A673 (cell line): ENCODE results near the gene ZNF664. TPM values are rescaled to one million over a fixed set of nuclear protein-coding genes. Genes with fewer than 3 reads are reported as not detected.

Experiments used
- BruUV-seq: library from RNA; stranded (reverse); fragments of 400-500 nt; replicated peaks from 2 replicates; lab custom pipeline; 2021; lab: Mats Ljungman, UMichigan
- CTCF ChIA-PET: fragments of 300-600 bp; sonication (Branson Sonifier 250); formaldehyde crosslinking; loops from one replicate; lab custom pipeline; 2022; ENCODE audit warnings: antibody characterized with exemption; lab: Charles Lee
- POLR2A ChIA-PET: fragments of 300-600 bp; sonication (Branson Sonifier 250); formaldehyde crosslinking; loops from one replicate; lab custom pipeline; 2022; ENCODE audit warnings: antibody characterized with exemption; ENCODE audit not compliant: low non-redundant PET; lab: Charles Lee
- DNase-seq: peaks from one replicate; pipeline ENCODE4 v3.0.0-alpha.2; 2015; ENCODE audit warnings: low spot score
- H3K27ac ChIP-seq: fragments of 200-600 bp; sonication (generic); 2 replicates; pipeline ENCODE4 v1.5.1; 2016; ENCODE audit warnings: mixed run types, low read depth, mild to moderate bottlenecking, mixed read lengths, antibody characterized with exemption, low read length; ENCODE audit not compliant: poor library complexity, severe bottlenecking
- H3K27me3 ChIP-seq: fragments of 200-600 bp; sonication (generic); replicated peaks from 2 replicates; pipeline ENCODE4 v1.6.1; 2017; ENCODE audit warnings: mixed run types, low read depth, mild to moderate bottlenecking, mixed read lengths, antibody characterized with exemption, low read length; ENCODE audit not compliant: insufficient read depth, poor library complexity
- H3K36me3 ChIP-seq: fragments of 200-600 bp; sonication (generic); 2 replicates; pipeline ENCODE4 v1.6.1; 2016; ENCODE audit warnings: mixed run types, mild to moderate bottlenecking, mixed read lengths, antibody characterized with exemption, low read length; ENCODE audit not compliant: insufficient read depth, poor library complexity, severe bottlenecking
- H3K4me1 ChIP-seq: fragments of 200-600 bp; sonication (generic); 2 replicates; pipeline ENCODE4 v1.6.1; 2017; ENCODE audit warnings: mixed run types, mild to moderate bottlenecking, mixed read lengths, antibody characterized with exemption, low read length; ENCODE audit not compliant: insufficient read depth, poor library complexity, severe bottlenecking
- H3K4me3 ChIP-seq: fragments of 200-600 bp; sonication (generic); 2 replicates; pipeline ENCODE4 v1.5.1; 2016; ENCODE audit warnings: low read depth, mixed run types, mild to moderate bottlenecking, mixed read lengths, low read length; ENCODE audit not compliant: poor library complexity, severe bottlenecking
- H3K9me3 ChIP-seq: fragments of 200-600 bp; sonication (generic); 2 replicates; pipeline ENCODE4 v1.6.1; 2016; ENCODE audit warnings: mixed run types, low read depth, mild to moderate bottlenecking, mixed read lengths, antibody characterized with exemption, low read length; ENCODE audit not compliant: poor library complexity, severe bottlenecking
- CTCF ChIP-seq: fragments of 300-800, 200-600 bp; sonication (generic); conservative IDR thresholded peaks from 2 replicates; pipeline ENCODE4 v1.5.1; 2017; ENCODE audit warnings: low read depth, mild to moderate bottlenecking, antibody characterized with exemption, low read length, moderate library complexity, mixed read lengths
- EZH2 ChIP-seq: fragments of 200-600 bp; sonication (generic); IDR thresholded peaks from 2 replicates; pipeline ENCODE4 v1.6.1; 2017; ENCODE audit warnings: borderline replicate concordance, low read depth, mild to moderate bottlenecking, mixed read lengths, antibody characterized with exemption, low read length; ENCODE audit not compliant: poor library complexity, severe bottlenecking
- intact Hi-C: fragments of 100-400 bp; cut with micrococcal nuclease; formaldehyde crosslinking; loops from one replicate; pipeline ENCODE4 v1.10.0; 2022; ENCODE audit not compliant: unreplicated experiment
- total RNA-seq: library from RNA; stranded (reverse); gene quantifications from 2 replicates; pipeline ENCODE4 v1.2.3, GENCODE V29; 2021

The ZNF664 gene
- total RNA-seq, 1 experiment from 2014 or later, result 135 TPM

DNA sequence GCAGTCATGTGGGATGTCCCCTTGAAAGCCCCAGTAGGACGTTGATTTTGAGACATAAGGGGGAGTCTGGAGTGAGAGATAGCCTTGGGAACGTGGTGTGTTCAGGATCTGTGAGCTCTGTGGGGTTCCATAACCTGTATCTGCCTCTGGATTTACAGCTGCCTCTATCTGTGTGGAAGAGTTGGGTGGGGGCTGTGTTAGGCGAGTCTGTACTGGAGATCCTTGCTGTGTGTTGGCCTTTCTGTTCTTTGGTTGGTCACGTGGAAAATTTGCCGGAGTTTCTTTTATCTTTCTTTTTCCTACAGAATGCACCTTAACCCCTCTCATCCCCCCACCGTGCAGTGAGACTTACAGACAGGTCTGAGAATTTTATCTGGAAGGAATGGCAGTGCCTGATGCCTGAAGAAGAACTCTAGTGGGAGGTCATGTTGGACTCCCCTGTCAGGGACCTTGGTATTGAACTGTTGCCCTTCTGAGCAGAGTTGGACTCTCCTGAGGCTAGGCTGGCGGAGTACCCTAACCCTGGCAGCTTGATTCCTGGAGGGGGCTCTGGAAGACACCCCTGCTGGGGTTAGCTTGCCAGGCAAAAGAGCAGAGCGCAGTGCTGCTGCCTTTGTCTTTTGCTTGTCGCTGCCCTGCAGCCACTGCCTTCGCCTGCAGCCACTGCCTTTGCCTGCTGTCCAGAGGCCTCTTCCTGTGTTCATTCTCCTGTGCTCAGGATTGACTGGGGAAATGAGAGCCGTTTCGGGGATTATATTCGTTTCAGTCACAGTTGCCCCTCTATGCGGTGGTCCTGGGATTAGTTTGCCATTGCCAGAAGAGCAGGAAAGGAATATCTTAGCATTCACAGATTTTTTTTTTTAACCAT is 34.1 kb downstream of the ZNF664 start:
- Histone ChIP-seq H3K9me3 (no peaks in the 10 kb centered on the region), H3K36me3 (peaks cover 27% of the 10 kb centered on the region), H3K4me1 (no peaks in the 10 kb centered on the region), H3K27ac (no peak overlapping the region), H3K4me3 (no peak overlapping the region), H3K27me3 (no peaks in the 10 kb centered on the region)
- TF ChIP-seq EZH2 (no peak), CTCF (no peak)
- no TSS peak for BruUV-seq
- no peak for DNase-seq
- POLR2A ChIA-PET, result no interaction called here
- intact Hi-C loops, result no loop called here
- CTCF ChIA-PET, result no interaction called here

- Histone ChIP-seq H3K36me3 (peaks cover 36% of the 10 kb centered on the region), H3K4me1 (no peaks in the 10 kb centered on the region), H3K4me3 (no peak overlapping the region), H3K27ac (no peak overlapping the region), H3K27me3 (no peaks in the 10 kb centered on the region), H3K9me3 (no peaks in the 10 kb centered on the region)
- no TSS peak for BruUV-seq
- TF ChIP-seq CTCF, result no peak
- TF ChIP-seq EZH2, result no peak
- CTCF ChIA-PET, result interaction anchor here (0.6 kb wide), 1 partner anchor 46 kb away, joined by 3 read pairs; no protein-coding TSS in a partner anchor
- no peak for DNase-seq
- POLR2A ChIA-PET, result no interaction called here
- intact Hi-C loops, result no loop called here
Measured at GRCh38 chr12:124007826-124008570, 35.0 kb downstream of the ZNF664 start.

DNA sequence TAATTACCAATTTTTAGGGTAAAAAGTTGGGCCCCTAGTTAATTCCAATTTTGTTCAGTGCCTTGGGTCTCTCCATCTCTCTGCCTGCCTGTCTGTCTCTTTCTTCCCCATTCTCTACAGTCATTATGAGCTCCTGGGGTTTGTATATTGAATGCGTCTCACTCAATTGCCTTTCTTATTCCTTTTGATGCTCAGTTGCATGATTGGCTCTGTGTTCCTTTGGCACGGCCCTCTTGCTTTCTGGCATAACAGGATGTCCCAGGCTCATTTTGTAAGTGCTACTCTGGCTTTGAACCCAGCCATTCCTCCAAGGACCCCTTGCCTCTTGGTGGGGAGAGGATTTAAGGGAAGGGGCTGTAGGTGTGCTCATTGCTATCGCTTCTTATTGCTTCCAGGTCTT is 35.6 kb downstream of the ZNF664 start:
- TF ChIP-seq CTCF, result no peak
- TF ChIP-seq EZH2, result no peak
- Histone ChIP-seq H3K4me1 (no peaks in the 10 kb centered on the region), H3K36me3 (peaks cover 37% of the 10 kb centered on the region), H3K4me3 (no peak overlapping the region), H3K27ac (no peak overlapping the region), H3K9me3 (no peaks in the 10 kb centered on the region), H3K27me3 (no peaks in the 10 kb centered on the region)
- CTCF ChIA-PET, result interaction anchor here (0.6 kb wide), 1 partner anchor 46 kb away, joined by 3 read pairs; no protein-coding TSS in a partner anchor
- DNase-seq, result no peak
- no TSS peak for BruUV-seq
- intact Hi-C loops, result no loop called here
- POLR2A ChIA-PET, result no interaction called here
